ENCODE data around the gene PCBP3. TPM values are rescaled to one million over a fixed set of nuclear protein-coding genes. Genes with fewer than 3 reads are reported as not detected.
A peak's percentile ranks its signal among the peaks of the same experiment; 100 is the strongest.

The PCBP3 gene
- total RNA-seq, 2 experiments from 2014 or later = 1.9 to 2.2 TPM

DNA sequence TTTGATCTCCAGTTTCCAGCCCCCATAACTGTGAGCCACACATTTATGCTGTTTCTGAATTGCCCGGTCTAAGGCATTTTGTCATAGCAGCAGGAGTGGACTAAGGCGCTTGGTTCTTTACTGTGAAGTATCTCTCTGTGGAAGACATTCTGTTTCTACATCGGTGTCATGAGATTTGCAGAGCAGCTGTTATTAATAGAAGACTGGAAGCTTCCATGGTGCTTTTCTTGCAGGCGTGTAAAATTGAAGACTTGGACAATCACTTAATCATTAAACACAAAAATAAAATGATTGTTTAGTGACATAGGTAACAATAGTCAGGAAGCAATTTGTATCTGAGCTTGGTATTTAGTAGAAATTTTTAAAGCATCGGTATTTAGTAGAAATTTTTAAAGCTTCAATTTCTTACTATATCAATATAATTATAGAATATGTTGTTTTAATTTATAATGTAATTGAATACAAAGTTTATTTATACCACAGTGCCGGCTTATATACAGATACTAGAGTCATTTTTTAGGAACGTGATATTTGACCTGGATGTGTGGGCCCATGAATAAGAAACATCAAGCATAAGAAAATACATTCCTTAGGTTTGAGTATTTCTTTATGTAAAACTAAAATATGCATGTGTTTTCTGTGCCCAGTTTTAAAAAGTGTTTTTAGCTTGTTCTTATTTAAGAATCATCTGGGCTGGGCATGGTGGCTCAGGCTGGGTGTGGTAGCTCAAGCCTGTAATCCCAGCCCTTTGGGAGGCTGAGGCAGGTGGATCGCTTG lies 277.5 kb downstream of the PCBP3 start:
- intact Hi-C loops (cut with micrococcal nuclease) = no loop called here
- Mint-ChIP-seq H3K36me3 (ENCODE audit: low read depth) (no peaks in the 10 kb centered on the region), H3K27ac (no peak overlapping the region), H3K9me3 (no peaks in the 10 kb centered on the region), H3K4me1 (ENCODE audit: low read depth) (peaks cover 10% of the 10 kb centered on the region), H3K4me3 (no peak overlapping the region), H3K27me3 (no peaks in the 10 kb centered on the region)
- ChIA-PET POLR2A (no interaction called here), CTCF (interaction anchor here (1.0 to 1.2 kb wide), 3 partner anchors 9 to 33 kb away, joined by 3 to 5 read pairs (median 4); no protein-coding TSS in a partner anchor)
- DNase-seq = no peak
- TF ChIP-seq CTCF (IDR thresholded peaks at IDR 0.05) = no peak
- ATAC-seq = no peak

DNA sequence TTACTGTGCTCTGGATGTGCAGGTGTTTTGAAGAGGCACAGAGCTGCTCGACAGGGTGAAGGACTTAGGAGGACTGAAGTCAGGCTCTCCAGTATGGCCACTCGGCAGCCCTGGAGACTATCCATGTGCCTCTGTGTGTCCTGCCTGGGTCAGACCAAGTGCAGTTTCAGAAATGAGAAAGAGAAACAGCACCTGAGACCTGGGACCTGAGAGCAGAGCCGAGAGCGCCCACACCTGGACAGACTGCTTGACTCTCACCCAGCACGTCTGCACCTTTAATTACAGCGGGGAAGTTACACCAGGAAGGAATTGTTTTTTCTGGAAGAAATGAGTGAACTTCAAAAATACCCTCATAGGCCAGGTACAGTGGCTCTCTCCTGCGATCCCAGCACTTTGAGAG lies 278.4 kb downstream of the PCBP3 start:
- Mint-ChIP-seq H3K27me3 (no peaks in the 10 kb centered on the region), H3K9me3 (no peaks in the 10 kb centered on the region), H3K4me1 (ENCODE audit: low read depth) (peaks cover 8% of the 10 kb centered on the region), H3K4me3 (no peak overlapping the region), H3K27ac (no peak overlapping the region), H3K36me3 (ENCODE audit: low read depth) (no peaks in the 10 kb centered on the region)
- CTCF ChIA-PET = interaction anchor here (0.6 to 1.7 kb wide), 5 partner anchors 10 to 49 kb away, joined by 3 to 15 read pairs (median 4); no protein-coding TSS in a partner anchor
- POLR2A ChIA-PET = interaction anchor here (0.7 kb wide), 1 partner anchor 465 kb away, joined by 3 read pairs; no protein-coding TSS in a partner anchor
- TF ChIP-seq CTCF (IDR thresholded peaks at IDR 0.05) = no peak
- ATAC-seq = no peak
- intact Hi-C loops (cut with micrococcal nuclease) = no loop called here
- DNase-seq = no peak

GRCh38 chr21:45922648-45923047 lies 279.1 kb downstream of the PCBP3 start:
- no peaks in the 10 kb centered on the region for H3K9me3 Mint-ChIP-seq
- ATAC-seq (no peak), DNase-seq (no peak)
- intact Hi-C loops (cut with micrococcal nuclease) = no loop called here
- H3K27me3 Mint-ChIP-seq = no peaks in the 10 kb centered on the region
- no peaks in the 10 kb centered on the region for H3K36me3 Mint-ChIP-seq (ENCODE audit: low read depth)
- no peak for TF ChIP-seq CTCF (IDR thresholded peaks at IDR 0.05)
- no peak overlapping the region for H3K27ac Mint-ChIP-seq
- peaks cover 9% of the 10 kb centered on the region for H3K4me1 Mint-ChIP-seq (ENCODE audit: low read depth)
- POLR2A ChIA-PET = interaction anchor here (1.5 kb wide), 1 partner anchor 101 kb away, joined by 3 read pairs; no protein-coding TSS in a partner anchor
- CTCF ChIA-PET = interaction anchor here (0.7 to 1.7 kb wide), 13 partner anchors 11 to 630 kb away, joined by 3 to 15 read pairs (median 4); no protein-coding TSS in a partner anchor
- H3K4me3 Mint-ChIP-seq = no peak overlapping the region

DNA sequence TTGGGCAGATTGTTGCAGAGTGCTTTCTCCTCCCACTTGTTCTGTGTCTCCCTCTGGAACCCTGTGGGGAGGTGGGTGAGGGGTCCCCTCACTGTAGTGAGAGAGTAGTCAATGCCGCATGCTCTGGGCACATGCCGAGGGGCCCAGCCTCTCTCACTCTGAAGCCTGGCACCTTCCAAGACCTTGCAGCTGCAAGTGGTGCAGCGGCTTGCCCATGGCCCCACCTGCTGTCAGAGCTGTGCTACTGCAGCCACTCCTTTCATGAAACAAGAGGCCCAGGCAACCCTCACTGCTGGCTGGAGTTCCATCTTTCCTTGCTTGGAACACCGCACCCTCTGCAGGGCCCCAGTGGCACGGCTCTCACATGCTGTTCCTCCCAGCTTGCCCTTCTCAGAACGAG lies 279.6 kb downstream of the PCBP3 start:
- H3K27ac Mint-ChIP-seq = no peak overlapping the region
- H3K27me3 Mint-ChIP-seq = no peaks in the 10 kb centered on the region
- intact Hi-C loops (cut with micrococcal nuclease) = no loop called here
- peaks cover 9% of the 10 kb centered on the region for H3K4me1 Mint-ChIP-seq (ENCODE audit: low read depth)
- H3K9me3 Mint-ChIP-seq = no peaks in the 10 kb centered on the region
- peak; percentile 88 for TF ChIP-seq CTCF (IDR thresholded peaks at IDR 0.05)
- POLR2A ChIA-PET = interaction anchor here (1.5 kb wide), 1 partner anchor 102 kb away, joined by 3 read pairs; no protein-coding TSS in a partner anchor
- peak; percentile 96 for ATAC-seq
- CTCF ChIA-PET = interaction anchor here (0.7 to 1.7 kb wide), 14 partner anchors 11 to 630 kb away, joined by 3 to 15 read pairs (median 4); no protein-coding TSS in a partner anchor
- no peak overlapping the region for H3K4me3 Mint-ChIP-seq
- H3K36me3 Mint-ChIP-seq (ENCODE audit: low read depth) = no peaks in the 10 kb centered on the region
- peak; percentile 72 for DNase-seq

DNA sequence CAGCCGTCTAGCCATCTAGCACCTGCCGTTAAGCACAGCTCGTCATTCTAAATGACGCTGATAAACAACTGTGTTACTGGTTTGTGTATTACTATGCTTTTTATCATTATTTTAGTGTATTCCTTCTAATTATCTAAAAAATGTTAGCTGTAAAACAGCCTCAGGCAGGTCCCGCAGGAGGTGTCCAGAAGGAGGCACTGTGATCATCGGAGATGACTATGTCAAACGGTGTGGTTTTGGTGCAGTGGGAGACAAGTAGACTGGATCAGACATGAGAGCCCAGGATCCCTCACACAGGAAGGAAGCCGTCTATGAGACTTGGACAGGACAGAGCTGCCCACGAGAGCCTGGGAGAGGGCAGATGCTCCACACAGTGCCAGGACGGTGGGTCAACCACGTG lies 282.8 kb downstream of the PCBP3 start:
- no peaks in the 10 kb centered on the region for H3K9me3 Mint-ChIP-seq
- H3K4me3 Mint-ChIP-seq = no peak overlapping the region
- CTCF ChIA-PET = interaction anchor here (1.0 to 1.1 kb wide), 2 partner anchors 8 to 22 kb away, joined by 3 to 4 read pairs; no protein-coding TSS in a partner anchor
- H3K36me3 Mint-ChIP-seq (ENCODE audit: low read depth) = no peaks in the 10 kb centered on the region
- ATAC-seq (no peak), DNase-seq (no peak)
- H3K27me3 Mint-ChIP-seq = no peaks in the 10 kb centered on the region
- no peak for TF ChIP-seq CTCF (IDR thresholded peaks at IDR 0.05)
- intact Hi-C loops (cut with micrococcal nuclease) = no loop called here
- H3K27ac Mint-ChIP-seq = no peak overlapping the region
- POLR2A ChIA-PET = no interaction called here
- H3K4me1 Mint-ChIP-seq (ENCODE audit: low read depth) = peaks cover 9% of the 10 kb centered on the region
